Measurements from ENCODE around the gene ZRANB1. TPM values are rescaled to one million over a fixed set of nuclear protein-coding genes. Genes with fewer than 3 reads are reported as not detected.

ZRANB1 gene
- total and polyA plus RNA-seq, 4 donors: 14.8 to 32.4 (median 22.1) TPM

GRCh38 chr10:125016611-125017202, 74.8 kb downstream of the ZRANB1 start:
- peak overlapping the region; percentile 54 to 98 for H3K27ac ChIP-seq (ENCODE audit: low read depth in 1 of 2, low read length in 2 of 2)
- no peaks in the 10 kb centered on the region for H3K27me3 ChIP-seq (ENCODE audit: control insufficient read depth in 1 of 2, insufficient read depth in 2 of 2, low read length in 1 of 2)
- no peak overlapping the region for H3K4me3 ChIP-seq (ENCODE audit: low read length in 2 of 2)
- DNase-seq (peak in 1 of 2 donors; percentile 86), ATAC-seq (ENCODE audit: low FRiP score) (peak; percentile 67)
- no peaks in the 10 kb centered on the region for H3K9me3 ChIP-seq (ENCODE audit: control insufficient read depth, low read length)
- peaks cover 0 to 4% of the 10 kb centered on the region in 2 donors for H3K4me1 ChIP-seq (ENCODE audit: control insufficient read depth in 1 of 2, insufficient read depth in 2 of 2, low read length in 2 of 2)
- no peaks in the 10 kb centered on the region for H3K36me3 ChIP-seq (ENCODE audit: control insufficient read depth in 1 of 2, insufficient read depth in 2 of 2, low read length in 1 of 2)
- intact Hi-C loops (cut with DNase I): loop anchor here in 1 of 2 donors (5.0 kb wide), 1 partner anchor 46 kb away; no protein-coding TSS in a partner anchor
- WGBS, 2 donors: 6 to 8% methylated on average over 14 of the region's 14 CpGs

- Histone ChIP-seq H3K4me3 (ENCODE audit: low read length in 2 of 2) (no peak overlapping the region), H3K9me3 (ENCODE audit: control insufficient read depth, low read length) (no peaks in the 10 kb centered on the region), H3K36me3 (ENCODE audit: control insufficient read depth in 1 of 2, insufficient read depth in 2 of 2, low read length in 1 of 2) (no peaks in the 10 kb centered on the region), H3K4me1 (ENCODE audit: control insufficient read depth in 1 of 2, insufficient read depth in 2 of 2, low read length in 2 of 2) (peaks cover 0 to 4% of the 10 kb centered on the region in 2 donors), H3K27ac (ENCODE audit: low read depth in 1 of 2, low read length in 2 of 2) (peak overlapping the region; percentile 54 to 98), H3K27me3 (ENCODE audit: control insufficient read depth in 1 of 2, insufficient read depth in 2 of 2, low read length in 1 of 2) (no peaks in the 10 kb centered on the region)
- intact Hi-C loops (cut with DNase I): loop anchor here in 1 of 2 donors (5.0 kb wide), 1 partner anchor 45 kb away; no protein-coding TSS in a partner anchor
- ATAC-seq (ENCODE audit: low FRiP score): no peak
- WGBS, 2 donors: 43 to 54% methylated on average over 12 of the region's 12 CpGs
- peak in 1 of 2 donors; percentile 10 for DNase-seq
Observed at GRCh38 chr10:125017547-125018298, 75.8 kb downstream of the ZRANB1 start.

GRCh38 chr10:125018576-125019143, 76.7 kb downstream of the ZRANB1 start:
- no peaks in the 10 kb centered on the region for H3K36me3 ChIP-seq (ENCODE audit: control insufficient read depth in 1 of 2, insufficient read depth in 2 of 2, low read length in 1 of 2)
- no peaks in the 10 kb centered on the region for H3K27me3 ChIP-seq (ENCODE audit: control insufficient read depth in 1 of 2, insufficient read depth in 2 of 2, low read length in 1 of 2)
- H3K4me1 ChIP-seq (ENCODE audit: control insufficient read depth in 1 of 2, insufficient read depth in 2 of 2, low read length in 2 of 2): peaks cover 0 to 4% of the 10 kb centered on the region in 2 donors
- no peak overlapping the region for H3K4me3 ChIP-seq (ENCODE audit: low read length in 2 of 2)
- peak overlapping the region in 1 of 2 donors; percentile 20 for H3K27ac ChIP-seq (ENCODE audit: low read depth in 1 of 2, low read length in 2 of 2)
- 67 to 75% methylated on average over 9 of the region's 9 CpGs for WGBS, 2 donors
- no peak for ATAC-seq (ENCODE audit: low FRiP score)
- DNase-seq: peak in 1 of 2 donors; percentile 55
- no peaks in the 10 kb centered on the region for H3K9me3 ChIP-seq (ENCODE audit: control insufficient read depth, low read length)
- intact Hi-C loops (cut with DNase I): loop anchor here in 1 of 2 donors (5.0 kb wide), 1 partner anchor 44 kb away; no protein-coding TSS in a partner anchor

GRCh38 chr10:125020386-125020785, 78.5 kb downstream of the ZRANB1 start:
- no peaks in the 10 kb centered on the region for H3K9me3 ChIP-seq (ENCODE audit: control insufficient read depth, low read length)
- peaks cover 0 to 1% of the 10 kb centered on the region in 2 donors for H3K4me1 ChIP-seq (ENCODE audit: control insufficient read depth in 1 of 2, insufficient read depth in 2 of 2, low read length in 2 of 2)
- intact Hi-C loops (cut with DNase I): no loop called here
- no peak overlapping the region for H3K4me3 ChIP-seq (ENCODE audit: low read length in 2 of 2)
- WGBS, 2 donors: 79 to 82% methylated on average over 17 of the region's 17 CpGs
- H3K27ac ChIP-seq (ENCODE audit: low read depth in 1 of 2, low read length in 2 of 2): peak overlapping the region in 1 of 2 donors; percentile 30
- H3K36me3 ChIP-seq (ENCODE audit: control insufficient read depth in 1 of 2, insufficient read depth in 2 of 2, low read length in 1 of 2): no peaks in the 10 kb centered on the region
- H3K27me3 ChIP-seq (ENCODE audit: control insufficient read depth in 1 of 2, insufficient read depth in 2 of 2, low read length in 1 of 2): no peaks in the 10 kb centered on the region
- DNase-seq (peak in 1 of 2 donors; percentile 38), ATAC-seq (ENCODE audit: low FRiP score) (no peak)

- intact Hi-C loops (cut with DNase I): no loop called here
- no peaks in the 10 kb centered on the region for H3K27me3 ChIP-seq (ENCODE audit: control insufficient read depth in 1 of 2, insufficient read depth in 2 of 2, low read length in 1 of 2)
- WGBS, 2 donors: 93 to 95% methylated on average over 9 of the region's 9 CpGs
- no peaks in the 10 kb centered on the region for H3K9me3 ChIP-seq (ENCODE audit: control insufficient read depth, low read length)
- H3K4me3 ChIP-seq (ENCODE audit: low read length in 2 of 2): no peak overlapping the region
- DNase-seq: no peak
- H3K27ac ChIP-seq (ENCODE audit: low read depth in 1 of 2, low read length in 2 of 2): no peak overlapping the region
- peaks cover 0 to 1% of the 10 kb centered on the region in 2 donors for H3K4me1 ChIP-seq (ENCODE audit: control insufficient read depth in 1 of 2, insufficient read depth in 2 of 2, low read length in 2 of 2)
- ATAC-seq (ENCODE audit: low FRiP score): no peak
- no peaks in the 10 kb centered on the region for H3K36me3 ChIP-seq (ENCODE audit: control insufficient read depth in 1 of 2, insufficient read depth in 2 of 2, low read length in 1 of 2)
Observed at GRCh38 chr10:125020871-125021270, 78.9 kb downstream of the ZRANB1 start.

GRCh38 chr10:125021686-125022344, 79.9 kb downstream of the ZRANB1 start:
- peaks cover 0 to 1% of the 10 kb centered on the region in 2 donors for H3K4me1 ChIP-seq (ENCODE audit: control insufficient read depth in 1 of 2, insufficient read depth in 2 of 2, low read length in 2 of 2)
- WGBS, 2 donors: 23 to 30% methylated on average over 17 of the region's 17 CpGs
- no peaks in the 10 kb centered on the region for H3K36me3 ChIP-seq (ENCODE audit: control insufficient read depth in 1 of 2, insufficient read depth in 2 of 2, low read length in 1 of 2)
- DNase-seq: peak in 1 of 2 donors; percentile 39
- peak overlapping the region in 1 of 2 donors; percentile 25 for H3K27ac ChIP-seq (ENCODE audit: low read depth in 1 of 2, low read length in 2 of 2)
- no peak for ATAC-seq (ENCODE audit: low FRiP score)
- no peaks in the 10 kb centered on the region for H3K27me3 ChIP-seq (ENCODE audit: control insufficient read depth in 1 of 2, insufficient read depth in 2 of 2, low read length in 1 of 2)
- no peak overlapping the region for H3K4me3 ChIP-seq (ENCODE audit: low read length in 2 of 2)
- no peaks in the 10 kb centered on the region for H3K9me3 ChIP-seq (ENCODE audit: control insufficient read depth, low read length)
- intact Hi-C loops (cut with DNase I): no loop called here

- Histone ChIP-seq H3K4me3 (ENCODE audit: low read length in 2 of 2) (no peak overlapping the region), H3K27me3 (ENCODE audit: control insufficient read depth in 1 of 2, insufficient read depth in 2 of 2, low read length in 1 of 2) (no peaks in the 10 kb centered on the region), H3K9me3 (ENCODE audit: control insufficient read depth, low read length) (no peaks in the 10 kb centered on the region), H3K27ac (ENCODE audit: low read depth in 1 of 2, low read length in 2 of 2) (no peak overlapping the region), H3K4me1 (ENCODE audit: control insufficient read depth in 1 of 2, insufficient read depth in 2 of 2, low read length in 2 of 2) (no peaks in the 10 kb centered on the region), H3K36me3 (ENCODE audit: control insufficient read depth in 1 of 2, insufficient read depth in 2 of 2, low read length in 1 of 2) (no peaks in the 10 kb centered on the region)
- intact Hi-C loops (cut with DNase I): no loop called here
- 93 to 94% methylated on average over 8 of the region's 8 CpGs for WGBS, 2 donors
- DNase-seq (peak; percentile 30 to 65), ATAC-seq (ENCODE audit: low FRiP score) (no peak)
Observed at GRCh38 chr10:125022671-125023070, 80.7 kb downstream of the ZRANB1 start.

- H3K4me1 ChIP-seq (ENCODE audit: control insufficient read depth in 1 of 2, insufficient read depth in 2 of 2, low read length in 2 of 2): no peaks in the 10 kb centered on the region
- DNase-seq (peak; percentile 38 to 74), ATAC-seq (ENCODE audit: low FRiP score) (no peak)
- 24 to 38% methylated on average over 21 of the region's 21 CpGs for WGBS, 2 donors
- no peak overlapping the region for H3K4me3 ChIP-seq (ENCODE audit: low read length in 2 of 2)
- H3K36me3 ChIP-seq (ENCODE audit: control insufficient read depth in 1 of 2, insufficient read depth in 2 of 2, low read length in 1 of 2): no peaks in the 10 kb centered on the region
- intact Hi-C loops (cut with DNase I): no loop called here
- H3K27ac ChIP-seq (ENCODE audit: low read depth in 1 of 2, low read length in 2 of 2): no peak overlapping the region
- H3K9me3 ChIP-seq (ENCODE audit: control insufficient read depth, low read length): no peaks in the 10 kb centered on the region
- no peaks in the 10 kb centered on the region for H3K27me3 ChIP-seq (ENCODE audit: control insufficient read depth in 1 of 2, insufficient read depth in 2 of 2, low read length in 1 of 2)
Observed at GRCh38 chr10:125023255-125023654, 81.3 kb downstream of the ZRANB1 start.

All from aorta (tissue), 5 donors.